VCaP (cell line): ENCODE results near the gene DHODH.
A peak's percentile ranks its signal among the peaks of the same experiment; 100 is the strongest.

Experiments used
- H3K27ac ChIP-seq: fragments of 450-650 bp; 2 replicates; pipeline ENCODE4 v1.5.1; 2017
- TF ChIP-seq, protein P1 (sequence below): fragments of 450-650 bp; conservative IDR thresholded peaks from 2 replicates; pipeline ENCODE4 v1.5.1; 2017; ENCODE audit warnings: mild to moderate bottlenecking, moderate library complexity

Gene DHODH

DNA sequence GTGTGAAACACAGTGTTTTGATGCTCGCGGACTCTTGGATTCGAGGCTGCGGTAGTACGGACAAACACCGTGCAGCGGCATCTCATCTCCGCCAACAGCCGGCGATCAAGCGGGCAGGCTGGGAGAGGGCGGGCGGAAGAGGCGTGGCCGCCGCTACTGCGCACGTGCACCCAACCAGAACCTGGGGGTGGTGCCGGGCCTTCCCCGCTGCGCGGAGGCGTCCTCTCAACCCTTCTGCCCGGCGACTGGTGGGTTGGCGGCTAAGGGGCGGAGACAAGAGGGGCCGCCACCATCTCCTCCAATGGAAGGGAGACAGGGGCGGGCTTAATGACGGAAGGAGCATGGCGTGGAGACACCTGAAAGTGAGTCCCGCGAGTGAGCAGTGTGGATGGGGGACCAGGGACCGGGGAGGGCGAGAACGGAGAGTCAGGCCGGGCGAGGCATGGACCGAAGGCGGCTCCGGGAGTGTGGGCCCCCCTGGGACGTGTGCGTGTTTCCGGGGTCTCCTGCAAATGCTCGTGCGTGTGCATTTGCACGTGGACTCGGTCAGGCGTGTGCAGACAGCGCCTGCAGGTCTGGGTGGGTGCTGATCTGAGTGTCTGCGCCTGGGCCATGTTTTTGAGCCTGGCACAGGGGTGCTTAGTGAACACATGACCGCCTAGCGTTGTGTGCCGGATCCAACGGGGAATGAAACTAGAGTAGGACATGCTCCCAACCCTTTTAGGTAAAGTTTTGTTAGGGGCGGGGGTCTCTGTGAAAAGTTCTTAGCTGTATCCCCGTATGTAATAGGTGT, at the start of gene DHODH:
Gene DHODH (plus strand): TSS at position 321 of the 793 bp plus-strand sequence. CDS start 21 bp downstream, at position 342.
- TF ChIP-seq, protein P1, sequence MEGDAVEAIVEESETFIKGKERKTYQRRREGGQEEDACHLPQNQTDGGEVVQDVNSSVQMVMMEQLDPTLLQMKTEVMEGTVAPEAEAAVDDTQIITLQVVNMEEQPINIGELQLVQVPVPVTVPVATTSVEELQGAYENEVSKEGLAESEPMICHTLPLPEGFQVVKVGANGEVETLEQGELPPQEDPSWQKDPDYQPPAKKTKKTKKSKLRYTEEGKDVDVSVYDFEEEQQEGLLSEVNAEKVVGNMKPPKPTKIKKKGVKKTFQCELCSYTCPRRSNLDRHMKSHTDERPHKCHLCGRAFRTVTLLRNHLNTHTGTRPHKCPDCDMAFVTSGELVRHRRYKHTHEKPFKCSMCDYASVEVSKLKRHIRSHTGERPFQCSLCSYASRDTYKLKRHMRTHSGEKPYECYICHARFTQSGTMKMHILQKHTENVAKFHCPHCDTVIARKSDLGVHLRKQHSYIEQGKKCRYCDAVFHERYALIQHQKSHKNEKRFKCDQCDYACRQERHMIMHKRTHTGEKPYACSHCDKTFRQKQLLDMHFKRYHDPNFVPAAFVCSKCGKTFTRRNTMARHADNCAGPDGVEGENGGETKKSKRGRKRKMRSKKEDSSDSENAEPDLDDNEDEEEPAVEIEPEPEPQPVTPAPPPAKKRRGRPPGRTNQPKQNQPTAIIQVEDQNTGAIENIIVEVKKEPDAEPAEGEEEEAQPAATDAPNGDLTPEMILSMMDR = 0 out of 2 replicates have a peak, but pooled peaks have one; percentile 10
- H3K27ac ChIP-seq = peak within 1 kb of the TSS; percentile 68

GRCh38 chr16:71961066-71962039, 47.2 kb upstream of the DHODH start:
- TF ChIP-seq, protein P1 = peak; percentile 75
- no peak overlapping the region for H3K27ac ChIP-seq

- TF ChIP-seq, protein P1 = no peak
- no peak overlapping the region for H3K27ac ChIP-seq
Measured at GRCh38 chr16:71963125-71963875, 45.2 kb upstream of the DHODH start.

GRCh38 chr16:71965223-71965622, 43.3 kb upstream of the DHODH start:
- TF ChIP-seq, protein P1 = no peak
- H3K27ac ChIP-seq = no peak overlapping the region

- TF ChIP-seq, protein P1 = no peak
- no peak overlapping the region for H3K27ac ChIP-seq
Measured at GRCh38 chr16:71966932-71967331, 41.6 kb upstream of the DHODH start.

DNA sequence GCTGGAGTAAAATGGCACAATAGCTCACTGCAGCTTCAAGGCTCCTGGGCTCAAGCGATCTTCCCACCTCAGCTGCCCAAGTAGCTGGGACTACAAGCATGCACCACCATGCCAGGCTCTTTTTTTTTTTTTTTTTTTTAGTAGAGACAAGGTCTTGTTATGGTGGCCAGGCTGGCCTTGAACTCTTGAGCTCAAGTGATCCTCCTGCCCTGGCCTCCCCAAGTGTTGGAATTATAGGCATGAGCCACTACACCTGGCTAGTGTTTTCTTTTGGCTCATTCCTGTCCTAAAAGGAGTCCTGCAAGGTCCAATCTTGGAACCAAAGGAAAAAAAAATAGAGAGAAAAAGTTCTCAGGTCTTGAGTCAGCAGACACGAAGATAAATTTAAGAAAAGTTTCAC, 39.2 kb upstream of the DHODH start:
- no peak overlapping the region for H3K27ac ChIP-seq
- TF ChIP-seq, protein P1 = no peak

GRCh38 chr16:71971571-71971970, 37.0 kb upstream of the DHODH start:
- TF ChIP-seq, protein P1 = no peak
- H3K27ac ChIP-seq = no peak overlapping the region
